ENCODE data around the gene AARS2.

The AARS2 gene

DNA sequence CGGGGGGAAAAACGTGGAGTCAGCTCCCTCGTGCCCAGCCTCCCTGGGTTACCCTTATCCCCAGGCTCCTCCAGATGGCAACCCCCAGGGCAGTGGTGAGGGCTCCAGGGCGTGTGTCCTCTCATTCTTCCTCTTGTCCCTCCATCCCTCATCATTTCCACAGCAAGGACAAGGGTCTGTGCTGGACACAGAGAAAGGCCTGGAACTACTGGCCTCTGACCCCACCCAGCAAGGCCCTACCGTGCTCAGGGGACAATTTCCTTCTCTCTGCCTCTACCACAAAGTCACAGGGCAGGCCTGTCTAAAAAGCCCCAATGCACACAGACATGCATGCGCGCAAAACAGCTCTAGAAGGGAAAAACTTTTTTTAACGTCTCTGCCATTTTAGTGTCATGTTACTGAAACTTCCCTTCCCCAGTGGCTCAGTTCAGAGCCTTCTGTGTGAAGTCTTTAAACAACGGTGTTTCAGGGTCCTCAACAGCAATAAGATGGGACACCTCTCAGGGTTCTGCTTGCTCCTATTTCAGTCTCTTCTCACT, 54.8 kb downstream of the AARS2 start:
- H3K36me3 ChIP-seq = peaks cover 42% of the 10 kb centered on the region
- H3K9me3 ChIP-seq = no peaks in the 10 kb centered on the region
- peaks cover 7% of the 10 kb centered on the region for H3K27me3 ChIP-seq
- TF ChIP-seq, protein P1, sequence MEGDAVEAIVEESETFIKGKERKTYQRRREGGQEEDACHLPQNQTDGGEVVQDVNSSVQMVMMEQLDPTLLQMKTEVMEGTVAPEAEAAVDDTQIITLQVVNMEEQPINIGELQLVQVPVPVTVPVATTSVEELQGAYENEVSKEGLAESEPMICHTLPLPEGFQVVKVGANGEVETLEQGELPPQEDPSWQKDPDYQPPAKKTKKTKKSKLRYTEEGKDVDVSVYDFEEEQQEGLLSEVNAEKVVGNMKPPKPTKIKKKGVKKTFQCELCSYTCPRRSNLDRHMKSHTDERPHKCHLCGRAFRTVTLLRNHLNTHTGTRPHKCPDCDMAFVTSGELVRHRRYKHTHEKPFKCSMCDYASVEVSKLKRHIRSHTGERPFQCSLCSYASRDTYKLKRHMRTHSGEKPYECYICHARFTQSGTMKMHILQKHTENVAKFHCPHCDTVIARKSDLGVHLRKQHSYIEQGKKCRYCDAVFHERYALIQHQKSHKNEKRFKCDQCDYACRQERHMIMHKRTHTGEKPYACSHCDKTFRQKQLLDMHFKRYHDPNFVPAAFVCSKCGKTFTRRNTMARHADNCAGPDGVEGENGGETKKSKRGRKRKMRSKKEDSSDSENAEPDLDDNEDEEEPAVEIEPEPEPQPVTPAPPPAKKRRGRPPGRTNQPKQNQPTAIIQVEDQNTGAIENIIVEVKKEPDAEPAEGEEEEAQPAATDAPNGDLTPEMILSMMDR (IDR thresholded peaks at IDR 0.05) = no peak
- no peak overlapping the region for H3K27ac ChIP-seq
- no peak overlapping the region for H3K4me3 ChIP-seq (ENCODE audit: low read depth in 1 of 2, low read length in 1 of 2)
- peaks cover 28 to 30% of the 10 kb centered on the region in 2 experiments for H3K4me1 ChIP-seq (ENCODE audit: control insufficient read depth in 1 of 2, insufficient read depth in 1 of 2, low read depth in 1 of 2, low read length in 1 of 2)

DNA sequence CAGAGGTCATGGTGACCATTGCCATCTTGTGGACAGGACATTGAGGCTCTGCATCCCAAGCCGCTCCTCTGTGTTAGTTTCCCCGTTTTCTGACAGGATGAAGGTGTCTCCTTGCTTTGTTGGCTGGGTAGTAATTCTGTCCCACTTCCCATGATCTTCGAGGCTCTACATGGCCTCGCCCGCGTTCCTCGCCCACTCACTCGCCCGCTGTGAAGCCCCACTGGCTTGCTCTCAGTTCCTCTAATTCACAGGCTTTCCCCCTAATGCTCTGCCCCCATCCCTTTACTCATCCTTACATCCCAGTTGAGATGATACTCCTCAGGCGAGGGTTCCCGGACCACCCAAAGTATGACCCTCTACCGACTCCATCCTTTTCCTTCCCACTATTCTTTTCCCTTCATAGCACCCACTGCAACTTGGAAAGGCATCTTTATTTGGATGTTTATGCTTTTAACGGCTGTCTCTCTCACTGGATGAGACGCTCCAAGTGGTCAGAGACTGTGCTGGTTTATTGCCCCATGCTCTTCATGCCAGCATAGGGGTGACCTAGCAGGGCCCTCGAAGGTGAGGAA, 55.3 kb downstream of the AARS2 start:
- Histone ChIP-seq H3K4me1 (ENCODE audit: control insufficient read depth in 1 of 2, insufficient read depth in 1 of 2, low read depth in 1 of 2, low read length in 1 of 2) (peaks cover 23 to 25% of the 10 kb centered on the region in 2 experiments), H3K4me3 (ENCODE audit: low read depth in 1 of 2, low read length in 1 of 2) (peak overlapping the region; percentile 67 to 84), H3K36me3 (peaks cover 47% of the 10 kb centered on the region), H3K27ac (peak overlapping the region; percentile 36), H3K27me3 (peaks cover 7% of the 10 kb centered on the region), H3K9me3 (no peaks in the 10 kb centered on the region)
- TF ChIP-seq, protein P1 (IDR thresholded peaks at IDR 0.05) = no peak

DNA sequence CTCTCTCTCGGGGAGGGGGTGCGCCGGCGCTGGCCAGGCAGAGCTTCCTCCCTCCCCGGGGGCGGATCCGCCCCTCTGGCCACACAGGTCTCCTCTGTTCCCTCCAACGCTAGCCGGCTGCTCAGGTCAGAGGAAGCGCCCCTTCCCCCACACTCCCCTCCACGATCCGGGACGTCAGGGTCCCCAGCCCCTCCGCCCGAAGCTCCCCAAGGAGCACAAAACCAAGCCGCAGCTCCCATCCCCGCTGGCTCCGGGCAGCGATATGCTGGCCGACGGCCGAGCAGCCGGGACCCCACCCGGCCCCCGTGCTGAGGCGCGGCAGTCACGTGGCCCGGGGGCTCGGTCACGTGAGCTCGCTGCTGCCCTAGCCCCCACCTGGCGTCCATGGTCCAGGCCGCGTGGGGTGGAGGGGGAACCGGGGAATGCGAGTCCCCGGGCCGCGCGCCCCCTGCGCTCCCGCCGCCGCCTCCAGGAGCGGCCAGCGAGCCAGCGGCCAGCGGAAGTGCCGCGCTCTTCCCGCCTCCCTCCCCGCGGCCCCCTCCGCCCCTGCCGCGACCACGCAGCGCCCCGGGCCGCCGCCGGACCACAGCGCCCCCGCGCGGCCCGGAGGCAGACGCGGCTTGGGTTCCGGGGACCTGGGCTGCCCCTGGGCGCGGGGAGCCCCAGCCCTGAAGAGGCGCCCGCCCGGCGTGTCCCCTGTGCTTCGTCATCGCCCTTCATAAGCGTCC, 56.0 kb downstream of the AARS2 start, which contains the start of gene SLC35B2:
SLC35B2 (minus strand) TSS at position 504 of the 728 bp plus-strand sequence; CDS start at position 386, 118 bp downstream.
- TF ChIP-seq, protein P1 (IDR thresholded peaks at IDR 0.05) = peak; percentile 68
- peaks cover 7% of the 10 kb centered on the region for H3K27me3 ChIP-seq
- peaks cover 17 to 18% of the 10 kb centered on the region in 2 experiments for H3K4me1 ChIP-seq (ENCODE audit: control insufficient read depth in 1 of 2, insufficient read depth in 1 of 2, low read depth in 1 of 2, low read length in 1 of 2)
- H3K27ac ChIP-seq = peak within 1 kb of the TSS; percentile 36
- no peaks in the 10 kb centered on the region for H3K9me3 ChIP-seq
- peaks cover 50% of the 10 kb centered on the region for H3K36me3 ChIP-seq
- peak within 1 kb of the TSS; percentile 67 to 84 for H3K4me3 ChIP-seq (ENCODE audit: low read depth in 1 of 2, low read length in 1 of 2)

DNA sequence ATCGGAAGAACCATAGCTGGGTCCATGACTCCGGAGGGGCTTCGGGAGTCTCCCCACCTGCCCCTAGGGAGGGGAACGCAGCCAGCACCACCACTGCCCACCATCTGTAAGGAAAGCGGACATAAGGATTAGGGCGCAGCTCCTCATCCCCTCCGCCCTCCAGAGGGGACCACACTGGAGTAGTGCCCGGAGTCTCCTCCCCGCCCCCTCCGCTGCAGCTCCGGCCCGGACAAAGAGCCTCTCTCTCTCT, 56.4 kb downstream of the AARS2 start:
- Histone ChIP-seq H3K27me3 (peaks cover 7% of the 10 kb centered on the region), H3K9me3 (no peaks in the 10 kb centered on the region), H3K36me3 (peaks cover 55% of the 10 kb centered on the region), H3K27ac (peak overlapping the region; percentile 18), H3K4me3 (ENCODE audit: low read depth in 1 of 2, low read length in 1 of 2) (peak overlapping the region; percentile 67 to 84), H3K4me1 (ENCODE audit: control insufficient read depth in 1 of 2, insufficient read depth in 1 of 2, low read depth in 1 of 2, low read length in 1 of 2) (peaks cover 16 to 17% of the 10 kb centered on the region in 2 experiments)
- TF ChIP-seq, protein P1 (IDR thresholded peaks at IDR 0.05) = no peak

DNA sequence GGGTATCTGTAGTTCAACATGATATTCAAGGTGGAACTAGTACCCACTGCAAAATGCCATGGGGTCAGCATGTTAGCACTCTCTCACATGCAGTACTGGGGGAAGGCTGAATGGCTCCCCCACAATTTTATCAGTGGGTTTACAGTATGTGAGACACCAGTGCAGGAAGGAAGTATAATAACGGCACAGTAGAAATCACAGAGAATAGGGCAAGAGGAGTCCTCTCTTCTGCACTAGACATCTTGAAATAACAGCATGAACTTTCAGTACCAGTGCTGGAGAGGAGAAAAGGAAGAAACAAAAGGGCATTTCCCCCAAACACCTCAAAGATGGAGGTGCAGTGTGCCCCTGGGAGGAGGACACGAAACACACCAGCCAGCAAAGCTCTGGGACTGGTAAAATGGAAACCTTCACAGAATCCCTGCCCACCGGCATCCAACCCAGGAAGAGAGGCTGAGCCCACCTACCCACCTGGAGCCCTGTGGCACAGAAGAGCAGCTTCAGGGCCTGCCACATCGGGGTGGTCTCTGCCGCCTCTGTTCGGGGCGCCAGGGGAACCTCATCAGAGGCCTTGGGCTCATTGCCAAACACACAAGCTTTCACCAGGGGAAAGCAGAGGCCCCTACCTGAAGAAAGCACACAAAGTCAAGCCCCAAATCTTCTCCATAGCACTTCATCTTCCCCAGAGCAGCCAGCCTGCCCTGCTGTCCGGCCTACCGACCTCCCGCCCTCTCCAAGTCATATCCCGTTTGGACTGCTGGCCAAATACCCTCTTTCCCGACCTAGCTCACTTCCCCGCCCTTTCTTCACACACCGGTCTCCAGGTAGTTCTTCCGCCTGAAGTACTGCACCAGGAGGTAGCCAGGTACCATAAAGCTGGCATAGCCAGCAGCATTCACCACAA, 57.0 kb downstream of the AARS2 start:
- Histone ChIP-seq H3K9me3 (no peaks in the 10 kb centered on the region), H3K4me1 (ENCODE audit: control insufficient read depth in 1 of 2, insufficient read depth in 1 of 2, low read depth in 1 of 2, low read length in 1 of 2) (peaks cover 16 to 17% of the 10 kb centered on the region in 2 experiments), H3K27me3 (peaks cover 7% of the 10 kb centered on the region), H3K36me3 (peaks cover 56% of the 10 kb centered on the region), H3K4me3 (ENCODE audit: low read depth in 1 of 2, low read length in 1 of 2) (peak overlapping the region; percentile 67 to 84), H3K27ac (peak overlapping the region; percentile 18)
- TF ChIP-seq, protein P1 (IDR thresholded peaks at IDR 0.05) = no peak

Data from neutrophil (primary cell).